GM18499 (cell line): Measurements from ENCODE around the gene OR2AP1.
A peak's percentile ranks its signal among the peaks of the same experiment; 100 is the strongest.
"Not testable (repeated sequence)": the region's sequence is repeated elsewhere in the genome, so short reads cannot be mapped to it uniquely, and the experiment has no call there.

Experiments used
- ATAC-seq: cut with Tn5 transposase; IDR thresholded peaks from one replicate; pipeline ENCODE4 v1.9.1; 2021; ENCODE audit warnings: moderate number of reproducible peaks; ENCODE audit not compliant: insufficient read depth, unreplicated experiment

The OR2AP1 gene

GRCh38 chr12:55572168-55572567 lies at the start of gene OR2AP1:
OR2AP1 (plus strand) TSS chr12:55572468; CDS start chr12:55574415, 1,947 bp downstream.
- ATAC-seq = no peak

DNA sequence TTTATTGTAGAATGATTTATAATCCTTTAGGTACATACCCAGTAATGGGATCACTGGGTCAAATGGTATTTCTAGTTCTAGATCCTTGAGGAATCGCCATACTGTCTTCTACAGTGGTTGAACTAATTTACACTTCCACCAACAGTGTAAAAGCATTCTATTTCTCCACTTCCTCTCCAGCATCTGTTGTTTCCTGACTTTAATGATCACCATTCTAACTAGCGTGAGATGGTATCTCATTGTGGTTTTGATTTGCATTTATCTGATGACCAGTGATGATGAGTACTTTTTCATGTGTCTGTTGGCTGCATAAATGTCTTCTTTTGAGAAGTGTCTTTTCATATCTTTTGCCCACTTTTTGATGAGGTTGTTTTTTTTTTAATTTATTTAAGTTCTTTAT lies 24.0 kb upstream of the OR2AP1 start:
- ATAC-seq = not testable (repeated sequence)

DNA sequence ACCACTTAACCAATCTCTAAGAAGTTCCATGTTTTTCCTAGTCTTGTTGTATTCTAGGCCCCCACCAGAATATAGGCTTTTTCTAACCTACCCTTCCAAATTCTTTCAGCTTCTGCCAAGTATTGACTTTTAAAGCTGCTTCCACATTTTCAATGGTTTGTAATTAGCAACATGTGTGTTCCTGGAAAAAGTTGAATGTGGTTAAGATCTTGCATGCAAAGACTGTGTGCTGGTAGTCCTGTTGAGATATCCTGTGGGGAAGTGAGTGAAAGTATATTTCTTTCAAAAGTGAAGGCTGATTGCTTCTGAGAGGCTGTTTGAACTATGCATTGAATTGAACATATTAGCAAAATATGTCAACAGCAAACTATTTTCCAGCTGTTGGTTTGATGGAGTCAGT lies 23.5 kb upstream of the OR2AP1 start:
- ATAC-seq = no peak

- no peak for ATAC-seq
Observed at GRCh38 chr12:55549302-55549701, 23.0 kb upstream of the OR2AP1 start, which contains the start of gene OR6C4. OR6C4 (plus strand) TSS chr12:55549602; CDS start chr12:55551227, 1,625 bp downstream.

GRCh38 chr12:55554296-55554695 lies 18.0 kb upstream of the OR2AP1 start:
- no peak for ATAC-seq

GRCh38 chr12:55570060-55570459 lies 2.2 kb upstream of the OR2AP1 start:
- not testable (repeated sequence) for ATAC-seq

DNA sequence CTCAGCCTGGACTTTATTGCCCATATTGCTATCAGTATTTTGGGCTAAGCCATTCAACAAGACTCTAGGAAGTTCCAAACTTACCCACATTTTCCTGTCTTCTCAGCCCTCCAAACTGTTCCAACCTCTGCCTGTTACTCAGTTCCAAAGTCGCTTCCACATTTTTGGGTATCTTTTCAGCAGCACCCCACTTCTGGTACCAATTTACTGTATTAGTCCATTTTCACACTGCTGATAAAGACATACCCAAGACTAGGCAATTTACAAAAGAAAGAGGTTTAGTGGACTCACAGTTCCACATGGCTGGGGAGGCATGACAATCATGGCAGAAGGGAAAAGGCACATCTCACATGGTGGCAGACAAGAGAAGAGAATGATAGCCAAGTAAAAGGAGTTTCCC lies 1.6 kb upstream of the OR2AP1 start:
- ATAC-seq = not testable (repeated sequence)

DNA sequence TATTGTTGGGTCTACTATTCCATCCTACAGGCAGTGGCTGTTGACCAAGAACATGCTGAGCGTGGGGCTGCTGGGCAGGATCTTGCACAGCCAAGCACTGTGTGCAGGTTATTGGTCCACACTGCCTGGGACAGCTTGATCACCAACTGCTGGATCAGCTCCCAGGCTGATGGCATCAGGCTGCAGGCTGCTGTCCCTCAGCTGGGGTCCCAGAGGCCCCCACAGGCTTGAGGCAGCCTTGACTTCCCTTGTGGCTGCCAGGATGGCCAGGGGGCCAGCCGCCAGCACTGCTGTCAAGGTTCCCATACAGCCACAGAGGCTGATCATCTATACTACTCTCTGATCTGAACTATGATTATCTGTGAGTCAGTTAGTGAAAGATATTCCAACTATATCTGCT lies 9.8 kb downstream of the OR2AP1 start:
- ATAC-seq = no peak

DNA sequence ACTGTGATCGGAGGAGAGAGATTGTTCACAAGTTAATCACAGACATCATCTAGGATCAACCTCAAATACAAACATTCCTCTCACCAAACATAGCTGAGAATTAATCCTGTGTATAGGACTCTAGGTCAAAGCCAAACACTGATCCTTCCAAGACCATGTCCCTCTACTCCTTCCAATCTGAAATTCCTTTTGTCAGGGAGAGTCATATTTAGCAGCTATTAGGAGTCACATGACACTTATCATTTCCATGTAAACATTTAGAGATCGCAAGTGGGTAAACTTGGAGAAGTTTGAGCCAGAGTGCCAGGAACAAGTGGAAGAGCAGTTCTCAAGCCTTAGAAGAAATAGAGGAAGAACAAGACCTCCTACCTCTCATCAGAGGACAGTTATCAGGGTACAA lies 13.5 kb downstream of the OR2AP1 start:
- ATAC-seq = no peak

DNA sequence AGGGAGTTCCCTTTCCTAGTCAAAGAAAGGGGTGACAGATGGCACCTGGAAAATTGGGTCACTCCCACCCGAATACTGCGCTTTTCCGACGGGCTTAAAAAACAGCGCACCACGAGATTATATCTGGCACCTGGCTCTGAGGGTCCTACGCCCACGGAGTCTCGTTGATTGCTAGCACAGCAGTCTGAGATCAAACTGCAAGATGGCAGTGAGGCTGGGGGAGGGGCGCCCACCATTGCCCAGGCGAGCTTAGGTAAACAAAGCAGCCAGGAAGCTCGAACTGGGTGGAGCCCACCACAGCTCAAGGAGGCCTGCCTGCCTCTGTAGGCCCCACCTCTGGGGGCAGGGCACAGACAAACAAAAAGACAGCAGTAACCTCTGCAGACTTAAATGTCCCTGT lies 17.9 kb downstream of the OR2AP1 start:
- ATAC-seq = not testable (repeated sequence)

GRCh38 chr12:55607821-55608594 lies 35.7 kb downstream of the OR2AP1 start:
- ATAC-seq = no peak

GRCh38 chr12:55610598-55610997 lies 38.3 kb downstream of the OR2AP1 start:
- no peak for ATAC-seq

DNA sequence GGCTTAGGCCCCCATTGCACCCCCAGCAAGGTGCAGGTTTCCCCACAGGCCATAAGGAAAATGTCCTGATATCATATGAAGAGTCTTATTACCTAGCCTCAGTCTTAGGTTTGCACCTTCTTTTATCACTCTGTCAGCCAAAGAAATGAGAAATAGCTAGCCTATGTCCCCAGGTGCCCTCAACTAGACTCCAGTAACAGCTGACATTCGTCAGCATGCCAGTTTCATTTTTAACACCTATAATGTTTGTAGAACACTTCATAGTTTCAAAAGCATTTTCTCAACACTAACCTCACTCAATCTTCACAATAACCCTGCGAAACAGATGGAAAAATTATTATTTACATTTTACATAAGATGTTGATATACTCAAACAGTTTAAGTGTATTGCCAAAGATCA lies 40.4 kb downstream of the OR2AP1 start:
- no peak for ATAC-seq

- ATAC-seq = no peak
Observed at GRCh38 chr12:55614764-55615163, 42.5 kb downstream of the OR2AP1 start.

DNA sequence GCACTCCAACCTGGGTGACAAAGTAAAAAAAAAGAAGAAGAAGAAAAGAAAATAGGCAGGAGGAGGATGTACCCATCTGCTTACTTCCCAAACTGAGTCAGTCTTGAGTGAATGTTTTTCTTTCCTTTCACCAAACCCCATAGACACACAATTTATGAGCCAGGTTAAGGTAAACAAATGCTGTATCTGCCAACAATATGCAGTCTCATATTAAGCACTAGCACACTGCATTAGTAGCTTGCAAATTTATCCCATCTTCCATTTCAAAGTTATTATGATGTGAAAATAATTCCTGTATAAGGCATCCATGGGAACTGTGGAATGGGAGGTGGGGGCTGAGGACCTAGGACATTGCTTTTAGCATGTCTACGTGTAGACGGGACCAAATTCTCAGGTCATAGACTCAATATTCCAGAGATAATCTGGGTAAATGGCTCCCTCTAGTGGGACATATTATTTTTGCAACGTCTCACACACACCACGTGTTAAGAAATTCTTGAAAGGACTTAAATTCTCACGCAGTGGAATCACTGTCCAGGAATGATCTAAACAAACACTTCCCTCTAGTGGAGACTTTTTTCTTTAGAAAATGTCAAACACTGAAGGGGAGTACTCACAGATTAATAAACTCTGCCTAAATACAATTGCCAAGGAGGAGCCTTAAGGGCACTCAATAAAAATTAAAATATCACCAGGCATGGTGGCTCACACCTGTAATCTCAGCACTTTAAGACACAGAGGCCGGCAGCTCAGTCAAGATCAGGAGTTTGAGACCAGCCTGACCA lies 47.3 kb downstream of the OR2AP1 start:
- peak; percentile 76 for ATAC-seq

DNA sequence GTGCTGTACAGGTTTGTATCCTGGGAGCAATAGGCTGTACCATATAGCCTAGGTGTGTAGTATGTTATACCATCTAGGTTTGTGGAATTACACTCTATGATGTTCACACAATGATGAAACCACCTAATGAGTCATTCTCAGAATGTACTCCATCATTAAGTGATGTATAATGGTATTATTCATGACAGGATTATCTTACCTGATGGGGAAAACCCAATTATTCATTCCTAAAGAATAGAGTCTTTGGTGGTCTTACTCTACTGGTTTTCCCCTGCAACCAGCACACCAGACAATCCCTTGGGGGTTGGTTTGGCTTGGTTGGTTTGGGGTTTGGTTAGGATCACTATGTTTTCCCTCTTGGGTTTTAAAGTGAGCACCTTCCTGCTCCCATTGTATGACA lies 51.8 kb downstream of the OR2AP1 start:
- ATAC-seq = peak; percentile 47
